ENCODE data around the gene TGIF1. TPM values are rescaled to one million over a fixed set of nuclear protein-coding genes. Genes with fewer than 3 reads are reported as not detected.
"Not testable (repeated sequence)": the region's sequence is repeated elsewhere in the genome, so short reads cannot be mapped to it uniquely, and the experiment has no call there.

Gene TGIF1
- total RNA-seq, 1 donor from 2014 or later = 59.3 TPM

GRCh38 chr18:3471141-3471648 lies 21.2 kb downstream of the TGIF1 start:
- intact Hi-C loops (cut with DNase I) = no loop called here

GRCh38 chr18:3472121-3472520 lies 22.1 kb downstream of the TGIF1 start:
- ATAC-seq; intact Hi-C loops (cut with DNase I); DNase-seq (ENCODE audit: low spot score): not testable (repeated sequence)

More at GRCh38 chr18:3471141-3471648, 21.2 kb downstream of the TGIF1 start:
- no peak for ATAC-seq
- no peak for DNase-seq (ENCODE audit: low spot score)

GRCh38 chr18:3472681-3473544 lies 22.9 kb downstream of the TGIF1 start:
- intact Hi-C loops (cut with DNase I) = no loop called here
- DNase-seq (ENCODE audit: low spot score) (no peak), ATAC-seq (no peak)

- ATAC-seq (peak; percentile 15), DNase-seq (ENCODE audit: low spot score) (no peak)
- intact Hi-C loops (cut with DNase I) = no loop called here
Observed at GRCh38 chr18:3478262-3478978, 28.4 kb downstream of the TGIF1 start.

GRCh38 chr18:3479978-3480509 lies 30.1 kb downstream of the TGIF1 start:
- intact Hi-C loops (cut with DNase I) = no loop called here
- ATAC-seq = no peak
- DNase-seq (ENCODE audit: low spot score) = no peak

- ATAC-seq (no peak), DNase-seq (ENCODE audit: low spot score) (no peak)
- intact Hi-C loops (cut with DNase I) = no loop called here
Observed at GRCh38 chr18:3480827-3481573, 31.0 kb downstream of the TGIF1 start.

- DNase-seq (ENCODE audit: low spot score) (no peak), ATAC-seq (no peak)
Observed at GRCh38 chr18:3481696-3482210, 31.8 kb downstream of the TGIF1 start.

GRCh38 chr18:3482258-3482657 lies 32.3 kb downstream of the TGIF1 start:
- no peak for DNase-seq (ENCODE audit: low spot score)
- intact Hi-C loops (cut with DNase I) = no loop called here
- ATAC-seq = no peak

More at GRCh38 chr18:3481696-3482210, 31.8 kb downstream of the TGIF1 start:
- intact Hi-C loops (cut with DNase I) = no loop called here

GRCh38 chr18:3485153-3486149 lies 35.5 kb downstream of the TGIF1 start:
- DNase-seq (ENCODE audit: low spot score) (no peak), ATAC-seq (no peak)
- intact Hi-C loops (cut with DNase I) = no loop called here

- intact Hi-C loops (cut with DNase I) = no loop called here
- DNase-seq (ENCODE audit: low spot score) (no peak), ATAC-seq (no peak)
Observed at GRCh38 chr18:3486512-3486911, 36.5 kb downstream of the TGIF1 start.

GRCh38 chr18:3489462-3489861 lies 39.5 kb downstream of the TGIF1 start:
- intact Hi-C loops (cut with DNase I) = no loop called here
- DNase-seq (ENCODE audit: low spot score) = no peak
- no peak for ATAC-seq

GRCh38 chr18:3491981-3492555 lies 42.1 kb downstream of the TGIF1 start:
- intact Hi-C loops (cut with DNase I) = no loop called here

GRCh38 chr18:3492721-3493120 lies 42.7 kb downstream of the TGIF1 start:
- no peak for ATAC-seq
- intact Hi-C loops (cut with DNase I) = no loop called here
- DNase-seq (ENCODE audit: low spot score) = no peak

More at GRCh38 chr18:3491981-3492555, 42.1 kb downstream of the TGIF1 start:
- no peak for ATAC-seq
- DNase-seq (ENCODE audit: low spot score) = no peak

- intact Hi-C loops (cut with DNase I) = no loop called here
- DNase-seq (ENCODE audit: low spot score) (no peak), ATAC-seq (no peak)
Observed at GRCh38 chr18:3493501-3494244, 43.7 kb downstream of the TGIF1 start.

- intact Hi-C loops (cut with DNase I) = no loop called here
- no peak for ATAC-seq
- DNase-seq (ENCODE audit: low spot score) = no peak
Observed at GRCh38 chr18:3494245-3494526, 44.2 kb downstream of the TGIF1 start.

GRCh38 chr18:3494569-3494968 lies 44.6 kb downstream of the TGIF1 start:
- intact Hi-C loops (cut with DNase I) = no loop called here
- ATAC-seq (no peak), DNase-seq (ENCODE audit: low spot score) (no peak)
